ENCODE results near the gene MT1A. TPM values are rescaled to one million over a fixed set of nuclear protein-coding genes. Genes with fewer than 3 reads are reported as not detected.

Gene MT1A
- polyA plus RNA-seq, 1 donor from 2014 or later, result not detected

GRCh38 chr16:56645311-56645710, 6.8 kb downstream of the MT1A start:
- Histone ChIP-seq H3K4me2 (ENCODE audit: low read length) (no peak overlapping the region), H3K79me2 (replicated peaks; ENCODE audit: insufficient read depth, low read length) (no peaks in the 10 kb centered on the region), H2AFZ (ENCODE audit: low read depth, low read length) (no peak overlapping the region), H3K36me3 (ENCODE audit: insufficient read depth, low read length) (no peaks in the 10 kb centered on the region), H4K20me1 (ENCODE audit: insufficient read depth) (no peaks in the 10 kb centered on the region), H3K27ac (ENCODE audit: low read length) (no peak overlapping the region), H3K9me3 (ENCODE audit: low read length) (no peaks in the 10 kb centered on the region), H3K9me2 (ENCODE audit: insufficient read depth, low read length) (no peaks in the 10 kb centered on the region), H3F3A (ENCODE audit: insufficient read depth, low read length, poor library complexity, severe bottlenecking) (no peaks in the 10 kb centered on the region), H3K4me3 (ENCODE audit: low read length) (no peak overlapping the region), H3K27me3 (ENCODE audit: insufficient read depth, low read depth, low read length) (peaks cover 91% of the 10 kb centered on the region), H3K9ac (ENCODE audit: low read length) (no peak overlapping the region)
- TF ChIP-seq EP300 (conservative IDR thresholded peaks at IDR 0.05; ENCODE audit: poor library complexity, severe bottlenecking) (no peak), CTCF (IDR thresholded peaks at IDR 0.05; ENCODE audit: poor library complexity, severe bottlenecking) (no peak), RAD21 (conservative IDR thresholded peaks at IDR 0.05) (no peak), SMC3 (conservative IDR thresholded peaks at IDR 0.05; ENCODE audit: poor library complexity) (no peak)

GRCh38 chr16:56645838-56646237, 7.4 kb downstream of the MT1A start:
- no peak overlapping the region for H3K27ac ChIP-seq (ENCODE audit: low read length)
- H3K4me3 ChIP-seq (ENCODE audit: low read length), result no peak overlapping the region
- no peaks in the 10 kb centered on the region for H3K79me2 ChIP-seq (replicated peaks; ENCODE audit: insufficient read depth, low read length)
- no peak overlapping the region for H3K4me2 ChIP-seq (ENCODE audit: low read length)
- no peak overlapping the region for H3K9ac ChIP-seq (ENCODE audit: low read length)
- H3K9me3 ChIP-seq (ENCODE audit: low read length), result no peaks in the 10 kb centered on the region
- no peaks in the 10 kb centered on the region for H4K20me1 ChIP-seq (ENCODE audit: insufficient read depth)
- no peak overlapping the region for H2AFZ ChIP-seq (ENCODE audit: low read depth, low read length)
- H3F3A ChIP-seq (ENCODE audit: insufficient read depth, low read length, poor library complexity, severe bottlenecking), result no peaks in the 10 kb centered on the region
- TF ChIP-seq EP300 (conservative IDR thresholded peaks at IDR 0.05; ENCODE audit: poor library complexity, severe bottlenecking) (no peak), POLR2AphosphoS5 (IDR thresholded peaks at IDR 0.05) (no peak)
- H3K36me3 ChIP-seq (ENCODE audit: insufficient read depth, low read length), result no peaks in the 10 kb centered on the region
- peaks cover 86% of the 10 kb centered on the region for H3K27me3 ChIP-seq (ENCODE audit: insufficient read depth, low read depth, low read length)
- H3K9me2 ChIP-seq (ENCODE audit: insufficient read depth, low read length), result no peaks in the 10 kb centered on the region

DNA sequence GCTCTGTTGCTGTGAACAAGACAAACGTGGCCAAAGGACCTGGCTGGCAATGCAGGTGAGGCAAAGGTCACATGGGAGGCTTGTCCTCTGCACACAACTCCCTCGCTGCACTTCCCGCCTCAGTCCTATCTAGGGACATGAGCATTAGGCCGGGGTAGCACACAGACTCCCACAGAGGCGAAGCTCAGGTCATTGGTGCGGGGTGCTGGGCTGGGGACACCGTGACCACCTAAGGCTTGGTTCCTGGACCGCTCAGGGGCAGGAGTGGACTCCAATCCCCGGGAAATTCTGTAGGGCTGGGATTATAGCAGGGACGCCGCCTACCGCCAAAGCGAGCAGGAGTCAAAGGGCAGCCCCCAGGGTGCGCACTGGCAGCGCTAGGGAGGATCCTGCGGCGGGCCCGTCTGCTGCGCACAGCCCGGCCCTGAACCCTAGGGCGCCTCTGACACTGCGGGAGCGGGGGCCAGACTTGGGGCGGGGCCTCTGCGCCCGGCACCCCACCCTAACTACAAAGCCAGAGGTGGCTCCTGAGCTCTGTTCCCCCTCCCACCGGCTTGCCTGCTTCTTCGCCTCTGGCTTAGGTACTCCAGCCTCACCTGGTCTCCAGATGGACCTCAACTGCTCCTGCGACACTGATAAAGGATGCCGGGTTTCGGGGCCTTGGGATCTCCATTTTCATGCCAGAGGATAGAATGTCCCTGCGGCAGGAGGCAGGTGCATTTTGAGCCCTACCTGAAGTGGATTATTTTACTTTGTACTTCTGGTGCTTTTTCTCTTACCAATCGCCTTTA, 9.4 kb downstream of the MT1A start:
- H3K4me2 ChIP-seq (ENCODE audit: low read length), result no peak overlapping the region
- H3K9me2 ChIP-seq (ENCODE audit: insufficient read depth, low read length), result no peaks in the 10 kb centered on the region
- H3K9me3 ChIP-seq (ENCODE audit: low read length), result no peaks in the 10 kb centered on the region
- H2AFZ ChIP-seq (ENCODE audit: low read depth, low read length), result no peak overlapping the region
- H3K4me3 ChIP-seq (ENCODE audit: low read length), result no peak overlapping the region
- no peak overlapping the region for H3K9ac ChIP-seq (ENCODE audit: low read length)
- no peaks in the 10 kb centered on the region for H3K79me2 ChIP-seq (replicated peaks; ENCODE audit: insufficient read depth, low read length)
- peaks cover 68% of the 10 kb centered on the region for H3K27me3 ChIP-seq (ENCODE audit: insufficient read depth, low read depth, low read length)
- H3F3A ChIP-seq (ENCODE audit: insufficient read depth, low read length, poor library complexity, severe bottlenecking), result no peaks in the 10 kb centered on the region
- no peaks in the 10 kb centered on the region for H3K36me3 ChIP-seq (ENCODE audit: insufficient read depth, low read length)
- TF ChIP-seq TAF1 (IDR thresholded peaks at IDR 0.05; ENCODE audit: low read depth), result no peak
- TF ChIP-seq, protein P1, sequence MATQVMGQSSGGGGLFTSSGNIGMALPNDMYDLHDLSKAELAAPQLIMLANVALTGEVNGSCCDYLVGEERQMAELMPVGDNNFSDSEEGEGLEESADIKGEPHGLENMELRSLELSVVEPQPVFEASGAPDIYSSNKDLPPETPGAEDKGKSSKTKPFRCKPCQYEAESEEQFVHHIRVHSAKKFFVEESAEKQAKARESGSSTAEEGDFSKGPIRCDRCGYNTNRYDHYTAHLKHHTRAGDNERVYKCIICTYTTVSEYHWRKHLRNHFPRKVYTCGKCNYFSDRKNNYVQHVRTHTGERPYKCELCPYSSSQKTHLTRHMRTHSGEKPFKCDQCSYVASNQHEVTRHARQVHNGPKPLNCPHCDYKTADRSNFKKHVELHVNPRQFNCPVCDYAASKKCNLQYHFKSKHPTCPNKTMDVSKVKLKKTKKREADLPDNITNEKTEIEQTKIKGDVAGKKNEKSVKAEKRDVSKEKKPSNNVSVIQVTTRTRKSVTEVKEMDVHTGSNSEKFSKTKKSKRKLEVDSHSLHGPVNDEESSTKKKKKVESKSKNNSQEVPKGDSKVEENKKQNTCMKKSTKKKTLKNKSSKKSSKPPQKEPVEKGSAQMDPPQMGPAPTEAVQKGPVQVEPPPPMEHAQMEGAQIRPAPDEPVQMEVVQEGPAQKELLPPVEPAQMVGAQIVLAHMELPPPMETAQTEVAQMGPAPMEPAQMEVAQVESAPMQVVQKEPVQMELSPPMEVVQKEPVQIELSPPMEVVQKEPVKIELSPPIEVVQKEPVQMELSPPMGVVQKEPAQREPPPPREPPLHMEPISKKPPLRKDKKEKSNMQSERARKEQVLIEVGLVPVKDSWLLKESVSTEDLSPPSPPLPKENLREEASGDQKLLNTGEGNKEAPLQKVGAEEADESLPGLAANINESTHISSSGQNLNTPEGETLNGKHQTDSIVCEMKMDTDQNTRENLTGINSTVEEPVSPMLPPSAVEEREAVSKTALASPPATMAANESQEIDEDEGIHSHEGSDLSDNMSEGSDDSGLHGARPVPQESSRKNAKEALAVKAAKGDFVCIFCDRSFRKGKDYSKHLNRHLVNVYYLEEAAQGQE (IDR thresholded peaks at IDR 0.05; ENCODE audit: borderline replicate concordance), result no peak
- no peak for TF ChIP-seq EZH2 (IDR thresholded peaks at IDR 0.05; ENCODE audit: borderline replicate concordance, insufficient read depth, low read length, poor library complexity, severe bottlenecking)
- no peak for TF ChIP-seq POLR2AphosphoS5 (IDR thresholded peaks at IDR 0.05)
- TF ChIP-seq EP300 (conservative IDR thresholded peaks at IDR 0.05; ENCODE audit: poor library complexity, severe bottlenecking), result no peak
- TF ChIP-seq MXI1 (conservative IDR thresholded peaks at IDR 0.05; ENCODE audit: poor library complexity, severe bottlenecking), result no peak
- no peak for TF ChIP-seq SMC3 (conservative IDR thresholded peaks at IDR 0.05; ENCODE audit: poor library complexity)
- no peak for TF ChIP-seq CTCF (IDR thresholded peaks at IDR 0.05; ENCODE audit: poor library complexity, severe bottlenecking)
- no peak for TF ChIP-seq RAD21 (conservative IDR thresholded peaks at IDR 0.05)
- H4K20me1 ChIP-seq (ENCODE audit: insufficient read depth), result no peaks in the 10 kb centered on the region
- H3K27ac ChIP-seq (ENCODE audit: low read length), result no peak overlapping the region
